ENCODE measurements around the gene TMEM170A.

The TMEM170A gene

GRCh38 chr16:75495076-75495674 lies 30.7 kb upstream of the TMEM170A start, which contains the start of gene CHST6:
Gene CHST6 (minus strand): TSS chr16:75495441. CDS start chr16:75479828, 15,613 bp downstream.
- no peak within 1 kb of the TSS for H3K4me2 ChIP-seq (ENCODE audit: low read length)
- H3K9me3 ChIP-seq (ENCODE audit: insufficient read depth, low read length), result no peaks in the 10 kb centered on the region
- H3K36me3 ChIP-seq (replicated peaks; ENCODE audit: low read depth, low read length), result no peaks in the 10 kb centered on the region
- H3K27ac ChIP-seq (ENCODE audit: low read length), result no peak within 1 kb of the TSS
- no peaks in the 10 kb centered on the region for H3K79me2 ChIP-seq (ENCODE audit: low read length)
- no peak within 1 kb of the TSS for H3K9ac ChIP-seq (ENCODE audit: low read length)
- H2AFZ ChIP-seq (ENCODE audit: low read depth, low read length), result no peak within 1 kb of the TSS
- TF ChIP-seq EZH2phosphoT487 (IDR thresholded peaks at IDR 0.05; ENCODE audit: low read depth), result no peak
- TF ChIP-seq CTCF (IDR thresholded peaks at IDR 0.05; ENCODE audit: low read depth, low read length), result no peak
- H4K20me1 ChIP-seq (ENCODE audit: insufficient read depth, low read length), result no peaks in the 10 kb centered on the region
- H3K4me1 ChIP-seq (ENCODE audit: low read length), result no peaks in the 10 kb centered on the region
- H3K4me3 ChIP-seq (ENCODE audit: low read length), result no peak within 1 kb of the TSS
- no peaks in the 10 kb centered on the region for H3K27me3 ChIP-seq (ENCODE audit: low read depth, low read length)

- Histone ChIP-seq H3K79me2 (ENCODE audit: low read length) (no peaks in the 10 kb centered on the region), H4K20me1 (ENCODE audit: insufficient read depth, low read length) (no peaks in the 10 kb centered on the region), H3K9me3 (ENCODE audit: insufficient read depth, low read length) (no peaks in the 10 kb centered on the region), H3K36me3 (replicated peaks; ENCODE audit: low read depth, low read length) (no peaks in the 10 kb centered on the region), H3K9ac (ENCODE audit: low read length) (no peak overlapping the region), H3K27ac (ENCODE audit: low read length) (no peak overlapping the region), H3K4me3 (ENCODE audit: low read length) (no peak overlapping the region), H3K4me2 (ENCODE audit: low read length) (no peak overlapping the region), H2AFZ (ENCODE audit: low read depth, low read length) (no peak overlapping the region), H3K4me1 (ENCODE audit: low read length) (no peaks in the 10 kb centered on the region), H3K27me3 (ENCODE audit: low read depth, low read length) (no peaks in the 10 kb centered on the region)
- no peak for TF ChIP-seq EZH2phosphoT487 (IDR thresholded peaks at IDR 0.05; ENCODE audit: low read depth)
- no peak for TF ChIP-seq CTCF (IDR thresholded peaks at IDR 0.05; ENCODE audit: low read depth, low read length)
These were observed 30.2 kb upstream of the TMEM170A start for GRCh38 chr16:75494661-75495075.

- no peaks in the 10 kb centered on the region for H3K79me2 ChIP-seq (ENCODE audit: low read length)
- TF ChIP-seq CTCF (IDR thresholded peaks at IDR 0.05; ENCODE audit: low read depth, low read length) (no peak), EZH2phosphoT487 (IDR thresholded peaks at IDR 0.05; ENCODE audit: low read depth) (no peak)
- no peak overlapping the region for H3K9ac ChIP-seq (ENCODE audit: low read length)
- no peaks in the 10 kb centered on the region for H3K27me3 ChIP-seq (ENCODE audit: low read depth, low read length)
- H2AFZ ChIP-seq (ENCODE audit: low read depth, low read length), result no peak overlapping the region
- no peak overlapping the region for H3K4me3 ChIP-seq (ENCODE audit: low read length)
- H4K20me1 ChIP-seq (ENCODE audit: insufficient read depth, low read length), result no peaks in the 10 kb centered on the region
- no peak overlapping the region for H3K4me2 ChIP-seq (ENCODE audit: low read length)
- no peak overlapping the region for H3K27ac ChIP-seq (ENCODE audit: low read length)
- H3K4me1 ChIP-seq (ENCODE audit: low read length), result no peaks in the 10 kb centered on the region
- H3K36me3 ChIP-seq (replicated peaks; ENCODE audit: low read depth, low read length), result no peaks in the 10 kb centered on the region
- H3K9me3 ChIP-seq (ENCODE audit: insufficient read depth, low read length), result no peaks in the 10 kb centered on the region
These were observed 29.7 kb upstream of the TMEM170A start for GRCh38 chr16:75494184-75494583.

GRCh38 chr16:75491876-75492275 lies 27.4 kb upstream of the TMEM170A start:
- no peak for TF ChIP-seq EZH2phosphoT487 (IDR thresholded peaks at IDR 0.05; ENCODE audit: low read depth)
- TF ChIP-seq CTCF (IDR thresholded peaks at IDR 0.05; ENCODE audit: low read depth, low read length), result peak; percentile 27
- H3K4me3 ChIP-seq (ENCODE audit: low read length), result no peak overlapping the region
- no peak overlapping the region for H3K4me2 ChIP-seq (ENCODE audit: low read length)
- no peaks in the 10 kb centered on the region for H3K27me3 ChIP-seq (ENCODE audit: low read depth, low read length)
- H3K9ac ChIP-seq (ENCODE audit: low read length), result no peak overlapping the region
- H3K4me1 ChIP-seq (ENCODE audit: low read length), result no peaks in the 10 kb centered on the region
- H3K9me3 ChIP-seq (ENCODE audit: insufficient read depth, low read length), result no peaks in the 10 kb centered on the region
- no peak overlapping the region for H2AFZ ChIP-seq (ENCODE audit: low read depth, low read length)
- H3K27ac ChIP-seq (ENCODE audit: low read length), result no peak overlapping the region
- no peaks in the 10 kb centered on the region for H3K36me3 ChIP-seq (replicated peaks; ENCODE audit: low read depth, low read length)
- H3K79me2 ChIP-seq (ENCODE audit: low read length), result no peaks in the 10 kb centered on the region
- H4K20me1 ChIP-seq (ENCODE audit: insufficient read depth, low read length), result no peaks in the 10 kb centered on the region

Data from OCI-LY3 (cell line).